OCI-LY3 (cell line): Measurements from ENCODE around the gene HOXB3.
A peak's percentile ranks its signal among the peaks of the same experiment; 100 is the strongest.

Experiments used
- H2AFZ ChIP-seq: fragments of 200-600, 300-600 bp; shearing (Covaris generic); 2 replicates; pipeline ENCODE4 v1.6.0; 2014; ENCODE audit warnings: antibody characterized with exemption, low read depth, low read length
- H3K27ac ChIP-seq: fragments of 200-600, 300-600 bp; sonication (generic); 2 replicates; pipeline ENCODE4 v1.5.1; 2014; ENCODE audit warnings: mild to moderate bottlenecking, low read length, moderate library complexity, mixed read lengths
- H3K27me3 ChIP-seq: fragments of 200-600, 300-600 bp; sonication (generic); 2 replicates; pipeline ENCODE4 v1.6.1; 2014; ENCODE audit warnings: low read depth, low read length, mixed read lengths
- H3K36me3 ChIP-seq: fragments of 200-600, 300-600 bp; sonication (generic); replicated peaks from 2 replicates; pipeline ENCODE3; 2014; ENCODE audit warnings: low read depth, low read length, mixed read lengths
- H3K4me1 ChIP-seq: fragments of 300-600, 200-600 bp; sonication (generic); 2 replicates; pipeline ENCODE4 v1.6.1; 2014; ENCODE audit warnings: low read length, mixed read lengths
- H3K4me2 ChIP-seq: fragments of 200-600, 300-600 bp; sonication (generic); 2 replicates; pipeline ENCODE4 v1.6.1; 2014; ENCODE audit warnings: low read length, mixed read lengths
- H3K4me3 ChIP-seq: fragments of 300-600, 200-600 bp; sonication (generic); 2 replicates; pipeline ENCODE4 v1.5.1; 2014; ENCODE audit warnings: antibody characterized with exemption, mild to moderate bottlenecking, low read length, moderate library complexity
- H3K79me2 ChIP-seq: fragments of 300-600, 200-600 bp; shearing (Covaris generic); 2 replicates; pipeline ENCODE4 v1.6.1; 2014; ENCODE audit warnings: mild to moderate bottlenecking, low read length, mixed read lengths
- H3K9ac ChIP-seq: fragments of 300-600, 200-600 bp; shearing (Covaris generic); 2 replicates; pipeline ENCODE4 v1.6.0; 2014; ENCODE audit warnings: mild to moderate bottlenecking, low read length, moderate library complexity
- H3K9me3 ChIP-seq: fragments of 200-600, 300-600 bp; shearing (Covaris generic); 2 replicates; pipeline ENCODE4 v1.6.1; 2014; ENCODE audit warnings: low read length, mixed read lengths; ENCODE audit not compliant: insufficient read depth
- H4K20me1 ChIP-seq: fragments of 200-600, 300-600 bp; sonication (generic); 2 replicates; pipeline ENCODE4 v1.6.1; 2016; ENCODE audit warnings: low read length, mixed read lengths; ENCODE audit not compliant: insufficient read depth
- EZH2phosphoT487 ChIP-seq: fragments of 200-600 bp; shearing (Covaris generic); IDR thresholded peaks from 2 replicates; pipeline ENCODE4 v1.6.1; 2018; ENCODE audit warnings: antibody characterized with exemption, mixed run types, low read depth
- TF ChIP-seq, protein P1 (sequence below): fragments of 200-600, 300-600 bp; sonication (generic); IDR thresholded peaks from 2 replicates; pipeline ENCODE4 v1.5.1; 2014; ENCODE audit warnings: antibody characterized with exemption, low read length, low read depth

The HOXB3 gene

GRCh38 chr17:48600244-48601098 lies 10.4 kb upstream of the HOXB3 start:
- Histone ChIP-seq H3K4me3 (no peak overlapping the region), H3K27me3 (peaks cover 21% of the 10 kb centered on the region), H4K20me1 (no peaks in the 10 kb centered on the region), H3K9me3 (no peaks in the 10 kb centered on the region), H3K4me2 (no peak overlapping the region), H3K79me2 (peaks cover 7% of the 10 kb centered on the region; the same call in 1 of the 2 replicates), H2AFZ (no peak overlapping the region), H3K9ac (no peak overlapping the region), H3K27ac (no peak overlapping the region), H3K36me3 (no peaks in the 10 kb centered on the region), H3K4me1 (peaks cover 31% of the 10 kb centered on the region)
- TF ChIP-seq, protein P1, sequence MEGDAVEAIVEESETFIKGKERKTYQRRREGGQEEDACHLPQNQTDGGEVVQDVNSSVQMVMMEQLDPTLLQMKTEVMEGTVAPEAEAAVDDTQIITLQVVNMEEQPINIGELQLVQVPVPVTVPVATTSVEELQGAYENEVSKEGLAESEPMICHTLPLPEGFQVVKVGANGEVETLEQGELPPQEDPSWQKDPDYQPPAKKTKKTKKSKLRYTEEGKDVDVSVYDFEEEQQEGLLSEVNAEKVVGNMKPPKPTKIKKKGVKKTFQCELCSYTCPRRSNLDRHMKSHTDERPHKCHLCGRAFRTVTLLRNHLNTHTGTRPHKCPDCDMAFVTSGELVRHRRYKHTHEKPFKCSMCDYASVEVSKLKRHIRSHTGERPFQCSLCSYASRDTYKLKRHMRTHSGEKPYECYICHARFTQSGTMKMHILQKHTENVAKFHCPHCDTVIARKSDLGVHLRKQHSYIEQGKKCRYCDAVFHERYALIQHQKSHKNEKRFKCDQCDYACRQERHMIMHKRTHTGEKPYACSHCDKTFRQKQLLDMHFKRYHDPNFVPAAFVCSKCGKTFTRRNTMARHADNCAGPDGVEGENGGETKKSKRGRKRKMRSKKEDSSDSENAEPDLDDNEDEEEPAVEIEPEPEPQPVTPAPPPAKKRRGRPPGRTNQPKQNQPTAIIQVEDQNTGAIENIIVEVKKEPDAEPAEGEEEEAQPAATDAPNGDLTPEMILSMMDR: no peak
- TF ChIP-seq EZH2phosphoT487: no peak

DNA sequence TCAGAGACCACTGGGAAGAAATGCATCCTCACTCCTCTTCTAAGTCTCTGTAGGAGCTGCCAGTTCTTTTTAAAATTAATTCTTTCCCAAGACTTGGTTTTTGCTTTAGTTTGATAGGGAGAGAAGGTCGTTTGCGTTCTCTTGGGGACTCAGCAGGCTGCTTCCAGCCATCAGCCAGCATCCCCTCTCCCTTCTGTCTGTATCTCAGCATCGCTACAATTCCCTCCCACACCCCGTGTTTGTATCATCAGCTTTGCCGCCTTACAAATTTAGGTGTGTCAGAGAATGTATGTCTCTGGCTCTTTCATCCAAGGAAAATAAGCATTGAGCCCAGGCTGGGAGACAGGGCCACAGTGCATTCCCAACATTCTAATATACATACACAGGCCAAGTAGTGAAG lies 9.3 kb upstream of the HOXB3 start:
- no peaks in the 10 kb centered on the region for H3K36me3 ChIP-seq
- no peaks in the 10 kb centered on the region for H3K9me3 ChIP-seq
- H4K20me1 ChIP-seq: no peaks in the 10 kb centered on the region
- no peak overlapping the region for H3K9ac ChIP-seq
- H3K4me1 ChIP-seq: peaks cover 26% of the 10 kb centered on the region
- peaks cover 7% of the 10 kb centered on the region; the same call in 1 of the 2 replicates for H3K79me2 ChIP-seq
- H2AFZ ChIP-seq: no peak overlapping the region
- peaks cover 21% of the 10 kb centered on the region for H3K27me3 ChIP-seq
- H3K27ac ChIP-seq: no peak overlapping the region
- H3K4me2 ChIP-seq: no peak overlapping the region
- TF ChIP-seq EZH2phosphoT487: no peak
- TF ChIP-seq, protein P1: no peak
- no peak overlapping the region for H3K4me3 ChIP-seq

DNA sequence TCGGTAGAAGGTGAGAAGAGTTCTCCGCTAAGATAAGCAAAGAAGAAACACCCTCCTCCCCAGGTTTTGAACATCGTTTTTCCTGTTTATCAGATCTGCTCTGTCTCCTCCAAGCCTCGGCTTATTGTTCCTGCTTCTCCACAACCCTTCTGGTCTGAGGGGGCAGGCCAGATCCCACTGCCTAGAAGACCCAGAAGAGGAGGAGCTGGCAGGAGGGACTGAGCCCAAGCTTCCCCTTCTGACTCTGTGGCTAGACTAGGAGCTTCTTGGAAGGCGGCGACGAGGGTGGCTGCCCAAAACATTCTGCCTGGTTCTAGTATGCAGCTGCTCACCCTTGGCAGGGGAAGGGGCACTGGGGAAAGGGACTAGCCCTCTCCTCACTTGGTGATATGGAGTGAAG lies 8.7 kb upstream of the HOXB3 start:
- TF ChIP-seq, protein P1: no peak
- TF ChIP-seq EZH2phosphoT487: no peak
- Histone ChIP-seq H3K9ac (peak overlapping the region; percentile 83; the same call in 1 of the 2 replicates), H3K36me3 (no peaks in the 10 kb centered on the region), H3K79me2 (peaks cover 7% of the 10 kb centered on the region; the same call in 1 of the 2 replicates), H2AFZ (no peak overlapping the region), H4K20me1 (no peaks in the 10 kb centered on the region), H3K4me1 (peaks cover 27% of the 10 kb centered on the region), H3K9me3 (no peaks in the 10 kb centered on the region), H3K27me3 (peaks cover 21% of the 10 kb centered on the region), H3K4me2 (peak overlapping the region; percentile 85), H3K4me3 (peak overlapping the region; percentile 89), H3K27ac (no peak overlapping the region)

GRCh38 chr17:48597778-48598631 lies 8.0 kb upstream of the HOXB3 start:
- H3K4me3 ChIP-seq: peak overlapping the region; percentile 89
- H3K27ac ChIP-seq: no peak overlapping the region
- peak overlapping the region; percentile 85 for H3K4me2 ChIP-seq
- H3K27me3 ChIP-seq: peaks cover 25% of the 10 kb centered on the region
- peaks cover 27% of the 10 kb centered on the region for H3K4me1 ChIP-seq
- H3K36me3 ChIP-seq: no peaks in the 10 kb centered on the region
- TF ChIP-seq, protein P1: no peak
- TF ChIP-seq EZH2phosphoT487: no peak
- H4K20me1 ChIP-seq: no peaks in the 10 kb centered on the region
- peaks cover 7% of the 10 kb centered on the region; the same call in 1 of the 2 replicates for H3K79me2 ChIP-seq
- peak overlapping the region; percentile 91 for H2AFZ ChIP-seq
- peak overlapping the region; percentile 83 for H3K9ac ChIP-seq
- H3K9me3 ChIP-seq: no peaks in the 10 kb centered on the region
